Progenitor cell of endocrine pancreas (in vitro differentiated cells): Measurements from ENCODE around the gene TAS2R43. TPM values are rescaled to one million over a fixed set of nuclear protein-coding genes. Genes with fewer than 3 reads are reported as not detected.
"Not testable (repeated sequence)": the region's sequence is repeated elsewhere in the genome, so short reads cannot be mapped to it uniquely, and the experiment has no call there.

Experiments
- DNase-seq: peaks from one replicate; pipeline ENCODE4 v3.0.0; 2021; ENCODE audit warnings: low spot score; ENCODE audit not compliant: unreplicated experiment
- H3K27ac Mint-ChIP-seq: 2 replicates; pipeline ENCODE4 v1.8.0; 2021; ENCODE audit warnings: mild to moderate bottlenecking, moderate library complexity, mixed read lengths
- H3K27me3 Mint-ChIP-seq: 2 replicates; pipeline ENCODE4 v1.8.0; 2021; ENCODE audit warnings: mixed read lengths
- H3K36me3 Mint-ChIP-seq: 2 replicates; pipeline ENCODE4 v1.8.0; 2022; ENCODE audit warnings: mixed read lengths; ENCODE audit not compliant: insufficient read depth
- H3K4me1 Mint-ChIP-seq: 2 replicates; pipeline ENCODE4 v1.8.0; 2021; ENCODE audit warnings: low read depth, mixed read lengths
- H3K4me3 Mint-ChIP-seq: 2 replicates; pipeline ENCODE4 v1.8.0; 2021; ENCODE audit warnings: low read depth, mild to moderate bottlenecking, moderate library complexity, mixed read lengths
- H3K9me3 Mint-ChIP-seq: 2 replicates; pipeline ENCODE4 v1.8.0; 2021; ENCODE audit warnings: low read depth, mixed read lengths
- CTCF ChIP-seq: fragments of 200-600 bp; sonication (generic); IDR thresholded peaks from one replicate; pipeline ENCODE4 v1.5.0; 2021; ENCODE audit warnings: antibody characterized with exemption, mild to moderate bottlenecking; ENCODE audit not compliant: unreplicated experiment
- total RNA-seq: library from RNA; stranded (reverse); gene quantifications from 2 replicates; pipeline ENCODE4 v1.2.1, GENCODE V29; 2021

The TAS2R43 gene
- total RNA-seq, 1 donor from 2014 or later = 1.2 TPM

- DNase-seq = no peak
- H3K4me1 Mint-ChIP-seq = peaks cover 15% of the 10 kb centered on the region
- H3K4me3 Mint-ChIP-seq = no peak overlapping the region
- H3K27ac Mint-ChIP-seq = no peak overlapping the region
- no peak for TF ChIP-seq CTCF
- no peaks in the 10 kb centered on the region for H3K27me3 Mint-ChIP-seq
- H3K9me3 Mint-ChIP-seq = peaks cover 17% of the 10 kb centered on the region
- H3K36me3 Mint-ChIP-seq = peaks cover 37% of the 10 kb centered on the region
Observed at GRCh38 chr12:11130999-11131398, 38.9 kb upstream of the TAS2R43 start.

- no peak overlapping the region for H3K4me3 Mint-ChIP-seq
- peaks cover 37% of the 10 kb centered on the region for H3K36me3 Mint-ChIP-seq
- no peak overlapping the region for H3K27ac Mint-ChIP-seq
- TF ChIP-seq CTCF = no peak
- H3K4me1 Mint-ChIP-seq = peaks cover 15% of the 10 kb centered on the region
- no peak for DNase-seq
- H3K9me3 Mint-ChIP-seq = peaks cover 18% of the 10 kb centered on the region
- H3K27me3 Mint-ChIP-seq = no peaks in the 10 kb centered on the region
Observed at GRCh38 chr12:11130382-11130781, 38.3 kb upstream of the TAS2R43 start.

- H3K4me3 Mint-ChIP-seq, H3K27ac Mint-ChIP-seq, DNase-seq, H3K27me3 Mint-ChIP-seq, H3K4me1 Mint-ChIP-seq: not testable (repeated sequence)
- H3K9me3 Mint-ChIP-seq = peaks cover 77% of the 10 kb centered on the region
- H3K36me3 Mint-ChIP-seq = peaks cover 86% of the 10 kb centered on the region
Observed at GRCh38 chr12:11114130-11114529, 22.0 kb upstream of the TAS2R43 start.

- peaks cover 61% of the 10 kb centered on the region for H3K9me3 Mint-ChIP-seq
- not testable (repeated sequence) for H3K4me3 Mint-ChIP-seq, H3K27ac Mint-ChIP-seq, H3K27me3 Mint-ChIP-seq, H3K4me1 Mint-ChIP-seq, DNase-seq
- peaks cover 77% of the 10 kb centered on the region for H3K36me3 Mint-ChIP-seq
Observed at GRCh38 chr12:11111213-11111612, 19.1 kb upstream of the TAS2R43 start.

- DNase-seq = no peak
- H3K27me3 Mint-ChIP-seq = no peaks in the 10 kb centered on the region
- no peak overlapping the region for H3K27ac Mint-ChIP-seq
- no peak overlapping the region for H3K4me3 Mint-ChIP-seq
- peaks cover 48% of the 10 kb centered on the region for H3K9me3 Mint-ChIP-seq
- TF ChIP-seq CTCF = no peak
- peaks cover 71% of the 10 kb centered on the region for H3K36me3 Mint-ChIP-seq
- no peaks in the 10 kb centered on the region for H3K4me1 Mint-ChIP-seq
Observed at GRCh38 chr12:11108862-11109261, 16.7 kb upstream of the TAS2R43 start.

- H3K27ac Mint-ChIP-seq = no peak overlapping the region
- no peak overlapping the region for H3K4me3 Mint-ChIP-seq
- no peaks in the 10 kb centered on the region for H3K4me1 Mint-ChIP-seq
- H3K36me3 Mint-ChIP-seq = peaks cover 71% of the 10 kb centered on the region
- DNase-seq = no peak
- H3K27me3 Mint-ChIP-seq = no peaks in the 10 kb centered on the region
- peaks cover 47% of the 10 kb centered on the region for H3K9me3 Mint-ChIP-seq
- no peak for TF ChIP-seq CTCF
Observed at GRCh38 chr12:11107719-11108118, 15.6 kb upstream of the TAS2R43 start.
